ENCODE data around the gene CMAS.
"Not testable (repeated sequence)": the region's sequence is repeated elsewhere in the genome, so short reads cannot be mapped to it uniquely, and the experiment has no call there.

- TF ChIP-seq POLR2A, CTCF (IDR thresholded peaks at IDR 0.05): not testable (repeated sequence)
Observed at GRCh38 chr12:22023489-22023888, 22.5 kb upstream of the CMAS start.
